GM18867 (cell line): ENCODE results near the gene USP17L25.
"Not testable (repeated sequence)": the region's sequence is repeated elsewhere in the genome, so short reads cannot be mapped to it uniquely, and the experiment has no call there.

Experiments used
- ATAC-seq: cut with Tn5 transposase; IDR thresholded peaks from one replicate; pipeline ENCODE4 v1.9.1; 2021; ENCODE audit warnings: mild to moderate bottlenecking, moderate library complexity; ENCODE audit not compliant: unreplicated experiment

Gene USP17L25

GRCh38 chr4:9329611-9330010, at the start of gene USP17L25:
USP17L25 (plus strand) TSS chr4:9329911; CDS start chr4:9329911, 0 bp downstream.
- not testable (repeated sequence) for ATAC-seq

GRCh38 chr4:9324191-9324590, 5.5 kb upstream of the USP17L25 start:
- not testable (repeated sequence) for ATAC-seq

GRCh38 chr4:9324865-9325264, 4.8 kb upstream of the USP17L25 start, which contains the start of gene USP17L24:
USP17L24 (plus strand) TSS chr4:9325165; CDS start chr4:9325165, 0 bp downstream.
- ATAC-seq, result not testable (repeated sequence)

GRCh38 chr4:9334358-9334757, 4.6 kb downstream of the USP17L25 start, which contains the start of gene USP17L26:
USP17L26 (plus strand) TSS chr4:9334658; CDS start chr4:9334658, 0 bp downstream.
- not testable (repeated sequence) for ATAC-seq

- ATAC-seq, result not testable (repeated sequence)
Measured at GRCh38 chr4:9339103-9339502, 9.4 kb downstream of the USP17L25 start, which contains the start of gene USP17L5. USP17L5 (plus strand) TSS chr4:9339403; CDS start chr4:9339403, 0 bp downstream.

GRCh38 chr4:9343848-9344247, 14.1 kb downstream of the USP17L25 start, which contains the start of gene USP17L27:
USP17L27 (plus strand) TSS chr4:9344148; CDS start chr4:9344148, 0 bp downstream.
- ATAC-seq, result not testable (repeated sequence)

- ATAC-seq, result not testable (repeated sequence)
Measured at GRCh38 chr4:9348593-9348992, 18.9 kb downstream of the USP17L25 start, which contains the start of gene USP17L28. USP17L28 (plus strand) TSS chr4:9348893; CDS start chr4:9348893, 0 bp downstream.

- not testable (repeated sequence) for ATAC-seq
Measured at GRCh38 chr4:9350866-9351265, 21.2 kb downstream of the USP17L25 start.

- ATAC-seq, result not testable (repeated sequence)
Measured at GRCh38 chr4:9353338-9353737, 23.6 kb downstream of the USP17L25 start, which contains the start of gene USP17L29. USP17L29 (plus strand) TSS chr4:9353638; CDS start chr4:9353638, 0 bp downstream.

GRCh38 chr4:9362829-9363228, 33.1 kb downstream of the USP17L25 start, which contains the start of gene USP17L30:
USP17L30 (plus strand) TSS chr4:9363129; CDS start chr4:9363129, 0 bp downstream.
- ATAC-seq, result not testable (repeated sequence)

GRCh38 chr4:9379881-9380280, 50.2 kb downstream of the USP17L25 start:
- not testable (repeated sequence) for ATAC-seq
